Lower leg skin (tissue), 3 donors: ENCODE data around the gene EIF4G1.

Experiments used
- POLR2A ChIP-seq, 2 donors: fragments of 450-650 bp; IDR thresholded peaks; one replicate each; pipeline ENCODE4 v1.6.1; 2016 to 2017; ENCODE audit warnings: antibody characterized with exemption in 2 of 2, mild to moderate bottlenecking in 1 of 2, moderate library complexity in 1 of 2
- TF ChIP-seq, protein P1 (sequence below), 3 donors: fragments of 450-650 bp; IDR thresholded peaks; one replicate each; pipeline ENCODE4 v1.5.1; 2016; ENCODE audit warnings: antibody characterized with exemption in 3 of 3, mild to moderate bottlenecking in 3 of 3, moderate library complexity in 2 of 3

DNA sequence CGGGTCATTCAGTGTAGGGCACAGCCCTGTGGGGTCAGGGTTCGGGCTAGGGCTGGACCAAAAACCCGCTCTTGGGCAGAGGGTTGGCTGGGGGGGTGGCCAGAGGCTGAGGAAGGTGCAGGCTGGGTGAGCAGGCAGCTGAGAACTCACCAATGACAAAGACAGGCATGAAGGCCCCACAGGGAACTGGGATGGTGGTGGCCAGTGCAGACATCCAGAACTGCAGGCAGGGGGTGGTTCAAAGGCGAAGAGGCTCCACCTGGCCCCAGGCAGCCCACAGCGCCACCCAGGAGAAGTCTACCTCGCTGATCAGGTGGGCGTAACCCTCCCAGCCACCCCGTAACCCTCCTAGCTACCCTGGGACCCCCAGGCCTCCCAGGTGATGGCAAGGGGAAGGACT is 40.3 kb downstream of the EIF4G1 start:
- TF ChIP-seq POLR2A (IDR thresholded peaks at IDR 0.05): no peak
- TF ChIP-seq, protein P1, sequence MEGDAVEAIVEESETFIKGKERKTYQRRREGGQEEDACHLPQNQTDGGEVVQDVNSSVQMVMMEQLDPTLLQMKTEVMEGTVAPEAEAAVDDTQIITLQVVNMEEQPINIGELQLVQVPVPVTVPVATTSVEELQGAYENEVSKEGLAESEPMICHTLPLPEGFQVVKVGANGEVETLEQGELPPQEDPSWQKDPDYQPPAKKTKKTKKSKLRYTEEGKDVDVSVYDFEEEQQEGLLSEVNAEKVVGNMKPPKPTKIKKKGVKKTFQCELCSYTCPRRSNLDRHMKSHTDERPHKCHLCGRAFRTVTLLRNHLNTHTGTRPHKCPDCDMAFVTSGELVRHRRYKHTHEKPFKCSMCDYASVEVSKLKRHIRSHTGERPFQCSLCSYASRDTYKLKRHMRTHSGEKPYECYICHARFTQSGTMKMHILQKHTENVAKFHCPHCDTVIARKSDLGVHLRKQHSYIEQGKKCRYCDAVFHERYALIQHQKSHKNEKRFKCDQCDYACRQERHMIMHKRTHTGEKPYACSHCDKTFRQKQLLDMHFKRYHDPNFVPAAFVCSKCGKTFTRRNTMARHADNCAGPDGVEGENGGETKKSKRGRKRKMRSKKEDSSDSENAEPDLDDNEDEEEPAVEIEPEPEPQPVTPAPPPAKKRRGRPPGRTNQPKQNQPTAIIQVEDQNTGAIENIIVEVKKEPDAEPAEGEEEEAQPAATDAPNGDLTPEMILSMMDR (IDR thresholded peaks at IDR 0.05): no peak
